ENCODE measurements around the gene CTSK. TPM values are rescaled to one million over a fixed set of nuclear protein-coding genes. Genes with fewer than 3 reads are reported as not detected.
A peak's percentile ranks its signal among the peaks of the same experiment; 100 is the strongest.

CTSK gene
- total RNA-seq, 2 donors from 2014 or later = 6.1 to 9.8 TPM

- no peak overlapping the region for H3K27ac Mint-ChIP-seq
- peak overlapping the region; percentile 48 for H3K4me3 Mint-ChIP-seq
- peaks cover 31% of the 10 kb centered on the region for H3K4me1 Mint-ChIP-seq
- H3K9me3 Mint-ChIP-seq = no peaks in the 10 kb centered on the region
- H3K36me3 Mint-ChIP-seq (ENCODE audit: low read depth) = peaks cover 48% of the 10 kb centered on the region
- no peak for ATAC-seq (replicated peaks)
- H3K27me3 Mint-ChIP-seq = no peaks in the 10 kb centered on the region
Measured at GRCh38 chr1:150762552-150762951, 45.5 kb downstream of the CTSK start.

GRCh38 chr1:150761801-150762200 lies 46.3 kb downstream of the CTSK start:
- Mint-ChIP-seq H3K27me3 (no peaks in the 10 kb centered on the region), H3K27ac (no peak overlapping the region), H3K4me3 (no peak overlapping the region), H3K4me1 (peaks cover 31% of the 10 kb centered on the region), H3K36me3 (ENCODE audit: low read depth) (peaks cover 55% of the 10 kb centered on the region), H3K9me3 (no peaks in the 10 kb centered on the region)
- no peak for ATAC-seq (replicated peaks)

- Mint-ChIP-seq H3K4me3 (no peak overlapping the region), H3K9me3 (no peaks in the 10 kb centered on the region), H3K36me3 (ENCODE audit: low read depth) (peaks cover 70% of the 10 kb centered on the region), H3K27me3 (no peaks in the 10 kb centered on the region), H3K27ac (peak overlapping the region; percentile 28), H3K4me1 (peaks cover 27% of the 10 kb centered on the region)
- ATAC-seq (replicated peaks) = no peak
Measured at GRCh38 chr1:150760013-150760412, 48.0 kb downstream of the CTSK start.

GRCh38 chr1:150753416-150753815 lies 54.6 kb downstream of the CTSK start:
- H3K9me3 Mint-ChIP-seq = no peaks in the 10 kb centered on the region
- no peak for ATAC-seq (replicated peaks)
- peaks cover 91% of the 10 kb centered on the region for H3K36me3 Mint-ChIP-seq (ENCODE audit: low read depth)
- no peaks in the 10 kb centered on the region for H3K4me1 Mint-ChIP-seq
- H3K27ac Mint-ChIP-seq = peak overlapping the region; percentile 43
- H3K27me3 Mint-ChIP-seq = no peaks in the 10 kb centered on the region
- no peak overlapping the region for H3K4me3 Mint-ChIP-seq

GRCh38 chr1:150751443-150751842 lies 56.6 kb downstream of the CTSK start:
- Mint-ChIP-seq H3K9me3 (no peaks in the 10 kb centered on the region), H3K36me3 (ENCODE audit: low read depth) (peaks cover 76% of the 10 kb centered on the region), H3K27me3 (no peaks in the 10 kb centered on the region), H3K4me3 (no peak overlapping the region), H3K27ac (no peak overlapping the region), H3K4me1 (no peaks in the 10 kb centered on the region)
- no peak for ATAC-seq (replicated peaks)

- no peaks in the 10 kb centered on the region for H3K9me3 Mint-ChIP-seq
- no peak overlapping the region for H3K27ac Mint-ChIP-seq
- H3K36me3 Mint-ChIP-seq (ENCODE audit: low read depth) = peaks cover 63% of the 10 kb centered on the region
- no peak for ATAC-seq (replicated peaks)
- H3K4me3 Mint-ChIP-seq = no peak overlapping the region
- H3K27me3 Mint-ChIP-seq = no peaks in the 10 kb centered on the region
- no peaks in the 10 kb centered on the region for H3K4me1 Mint-ChIP-seq
Measured at GRCh38 chr1:150749720-150750311, 58.2 kb downstream of the CTSK start.

- peak; percentile 19 for ATAC-seq (replicated peaks)
- Mint-ChIP-seq H3K4me1 (no peaks in the 10 kb centered on the region), H3K36me3 (ENCODE audit: low read depth) (peaks cover 56% of the 10 kb centered on the region), H3K9me3 (no peaks in the 10 kb centered on the region), H3K4me3 (no peak overlapping the region), H3K27ac (peak overlapping the region; percentile 20), H3K27me3 (no peaks in the 10 kb centered on the region)
Measured at GRCh38 chr1:150748878-150749719, 59.0 kb downstream of the CTSK start.

Other genes with a start within 250 kb of the CTSK start
- gene MCL1, start 228.7 kb downstream of the CTSK start, total RNA-seq = 100 to 1,000 TPM; 235 to 351 TPM
- 100 to 1,000 TPM; 136 to 199 TPM for gene ENSA, start 178.6 kb downstream of the CTSK start, total RNA-seq
- 10 to 100 TPM; 13.0 to 18.7 TPM for gene GOLPH3L, start 111.1 kb downstream of the CTSK start, total RNA-seq
- not detected for gene HORMAD1, start 87.4 kb downstream of the CTSK start, total RNA-seq
- 10 to 100 TPM; 61.3 to 71.0 TPM for gene CTSS, start 42.5 kb downstream of the CTSK start, total RNA-seq
- 10 to 100 TPM; 28.4 to 50.4 TPM for gene ARNT, start 68.3 kb upstream of the CTSK start, total RNA-seq
- not detected for gene CTXND2, start 78.9 kb upstream of the CTSK start, total RNA-seq
- gene SETDB1, start 118.1 kb upstream of the CTSK start, total RNA-seq = 10 to 100 TPM; 49.3 to 74.3 TPM
- 100 to 1,000 TPM; 114 to 212 TPM for gene CERS2, start 166.6 kb upstream of the CTSK start, total RNA-seq
- gene ANXA9, start 174.0 kb upstream of the CTSK start, total RNA-seq = under 1 TPM; 0.19 to 0.30 TPM
- gene MINDY1, start 198.6 kb upstream of the CTSK start, total RNA-seq = 10 to 100 TPM; 10.9 to 22.6 TPM
- gene PRUNE1, start 200.2 kb upstream of the CTSK start, total RNA-seq = 10 to 100 TPM; 12.5 to 15.3 TPM
- gene BNIPL, start 228.3 kb upstream of the CTSK start, total RNA-seq = 1 to 10 TPM; 1.4 to 4.5 TPM
- 1 to 10 TPM in 1 of 2 donors, under 1 TPM in 1; 0.71 to 1.2 TPM for gene C1orf56, start 239.5 kb upstream of the CTSK start, total RNA-seq

All from activated T-helper 17 cell treated with anti-CD3 and anti-CD28 coated beads, Interleukin-2, amount 50 U/mL, for 72 hours (primary cell).